PC-3 (cell line): ENCODE results near the gene CRIM1.

Source experiments
- EZH2 ChIP-seq: fragments of 300-600 bp; sonication (generic); IDR thresholded peaks from one replicate; pipeline ENCODE4 v1.6.1; 2017; ENCODE audit warnings: antibody characterized with exemption, mild to moderate bottlenecking, low read length; ENCODE audit not compliant: unreplicated experiment
- TF ChIP-seq, protein P1 (sequence below): fragments of 300-600 bp; sonication (generic); conservative IDR thresholded peaks from 2 replicates; pipeline ENCODE4 v1.5.1; 2017; ENCODE audit warnings: antibody characterized with exemption, low read depth, mild to moderate bottlenecking, low read length

DNA sequence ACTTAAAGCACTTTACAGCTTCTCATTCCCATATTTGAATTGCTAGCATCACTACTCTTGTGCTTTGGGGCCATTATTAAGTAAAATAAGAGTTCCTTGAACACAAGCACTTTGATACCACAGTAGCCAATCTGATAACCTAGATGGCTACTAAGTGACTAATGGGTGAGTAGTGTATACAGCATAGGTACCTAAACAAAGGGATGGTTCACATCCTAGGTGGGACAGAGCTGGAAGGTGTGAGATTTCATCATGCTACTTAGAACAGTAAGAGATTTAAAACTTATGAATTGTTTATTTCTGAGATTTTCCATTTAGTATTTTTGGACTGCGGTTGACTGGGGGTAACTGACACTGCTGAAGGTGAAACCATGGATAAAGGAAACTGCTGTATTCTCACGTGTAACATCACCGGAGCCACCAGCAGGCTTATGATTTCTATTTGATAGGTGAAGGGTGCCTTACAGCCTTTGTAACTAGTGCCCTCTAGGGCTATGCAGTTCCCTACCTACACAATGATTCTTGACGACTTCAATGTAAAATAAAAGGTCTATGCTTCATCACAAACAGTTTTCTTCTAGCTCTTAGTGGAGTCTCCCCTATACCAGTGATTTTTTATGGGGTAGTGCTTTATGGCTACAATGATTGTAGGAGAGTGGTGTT is 22.1 kb upstream of the CRIM1 start:
- TF ChIP-seq, protein P1, sequence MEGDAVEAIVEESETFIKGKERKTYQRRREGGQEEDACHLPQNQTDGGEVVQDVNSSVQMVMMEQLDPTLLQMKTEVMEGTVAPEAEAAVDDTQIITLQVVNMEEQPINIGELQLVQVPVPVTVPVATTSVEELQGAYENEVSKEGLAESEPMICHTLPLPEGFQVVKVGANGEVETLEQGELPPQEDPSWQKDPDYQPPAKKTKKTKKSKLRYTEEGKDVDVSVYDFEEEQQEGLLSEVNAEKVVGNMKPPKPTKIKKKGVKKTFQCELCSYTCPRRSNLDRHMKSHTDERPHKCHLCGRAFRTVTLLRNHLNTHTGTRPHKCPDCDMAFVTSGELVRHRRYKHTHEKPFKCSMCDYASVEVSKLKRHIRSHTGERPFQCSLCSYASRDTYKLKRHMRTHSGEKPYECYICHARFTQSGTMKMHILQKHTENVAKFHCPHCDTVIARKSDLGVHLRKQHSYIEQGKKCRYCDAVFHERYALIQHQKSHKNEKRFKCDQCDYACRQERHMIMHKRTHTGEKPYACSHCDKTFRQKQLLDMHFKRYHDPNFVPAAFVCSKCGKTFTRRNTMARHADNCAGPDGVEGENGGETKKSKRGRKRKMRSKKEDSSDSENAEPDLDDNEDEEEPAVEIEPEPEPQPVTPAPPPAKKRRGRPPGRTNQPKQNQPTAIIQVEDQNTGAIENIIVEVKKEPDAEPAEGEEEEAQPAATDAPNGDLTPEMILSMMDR, result peak; percentile 43; the same call in 1 of the 2 replicates
- no peak for TF ChIP-seq EZH2
